Stimulated activated naive CD4-positive, alpha-beta T cell treated with Interleukin-2 at 50 U/mL for 16 hours (primary cell): ENCODE results near the gene TMIGD2.

Experiments
- DNase-seq: peaks from one replicate; lab custom pipeline; 2025; lab: John Stamatoyannopoulos, UW

Gene TMIGD2

DNA sequence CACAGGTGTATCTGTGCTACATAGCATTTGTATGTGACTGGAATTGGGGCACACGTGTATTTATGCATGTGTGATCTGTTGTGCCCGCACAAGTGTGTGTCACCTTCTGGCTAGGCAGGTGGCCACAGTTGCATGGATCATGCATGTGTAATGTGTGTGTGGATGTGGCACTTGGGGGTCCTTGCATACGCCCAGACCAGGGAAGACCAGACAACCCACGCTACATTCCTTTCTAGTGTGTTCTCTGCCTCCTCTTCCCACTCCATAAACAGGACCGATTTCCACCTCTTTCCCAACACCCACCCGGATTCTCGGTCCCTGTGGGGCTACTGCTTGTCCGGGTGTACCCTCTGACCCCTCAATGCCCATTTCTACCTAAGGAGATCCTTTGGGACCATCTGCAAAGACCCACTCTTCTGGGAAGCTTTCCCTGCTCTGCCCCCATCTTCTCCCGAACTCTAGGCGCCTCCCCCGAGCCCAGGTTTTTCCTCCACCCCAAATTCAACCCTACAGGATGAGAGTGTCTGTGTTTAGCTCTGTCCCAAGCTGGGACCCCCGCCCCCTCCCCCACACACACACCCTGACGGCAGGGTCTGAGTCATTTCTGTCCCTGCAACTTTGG lies 24.1 kb upstream of the TMIGD2 start:
- DNase-seq: no peak

DNA sequence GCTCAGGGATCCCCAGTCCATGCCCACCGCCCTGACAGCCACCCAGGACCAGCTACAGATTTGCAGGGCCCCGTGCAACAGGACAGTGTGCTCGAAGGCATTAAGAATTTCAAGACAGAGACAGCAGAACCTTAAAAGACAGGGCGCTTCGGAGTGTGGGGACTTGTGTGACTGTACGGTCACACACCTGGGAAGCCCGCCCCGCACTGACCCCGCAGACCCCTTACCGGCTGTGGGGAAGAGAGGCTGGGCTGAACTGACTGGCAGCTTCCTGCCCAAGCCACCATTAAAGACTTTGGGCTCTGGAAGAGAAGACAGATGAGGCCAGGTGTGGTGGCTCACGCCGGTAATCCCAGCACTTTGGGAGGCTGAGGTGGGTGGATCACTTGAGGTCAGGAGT lies 22.0 kb upstream of the TMIGD2 start:
- no peak for DNase-seq

DNA sequence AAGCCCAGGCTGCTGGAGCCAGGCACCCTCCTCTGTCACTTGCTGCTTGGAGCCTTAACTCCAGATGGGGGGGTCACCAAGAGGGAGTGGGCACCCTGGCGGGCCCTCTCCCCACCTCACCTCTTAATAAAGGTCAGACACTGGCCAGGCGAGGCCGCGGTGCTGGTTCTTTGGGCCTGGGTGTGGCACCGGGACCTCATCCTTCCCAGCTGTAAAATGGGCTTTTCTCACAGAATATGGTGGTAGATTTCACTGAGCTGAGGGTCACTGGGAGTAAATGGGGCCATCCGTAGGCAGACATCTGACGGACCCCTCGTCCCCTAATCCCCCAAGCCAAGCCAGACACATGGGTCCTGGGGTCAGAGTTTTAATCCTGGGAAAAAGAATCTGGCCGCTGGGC lies 21.5 kb upstream of the TMIGD2 start:
- DNase-seq: no peak

DNA sequence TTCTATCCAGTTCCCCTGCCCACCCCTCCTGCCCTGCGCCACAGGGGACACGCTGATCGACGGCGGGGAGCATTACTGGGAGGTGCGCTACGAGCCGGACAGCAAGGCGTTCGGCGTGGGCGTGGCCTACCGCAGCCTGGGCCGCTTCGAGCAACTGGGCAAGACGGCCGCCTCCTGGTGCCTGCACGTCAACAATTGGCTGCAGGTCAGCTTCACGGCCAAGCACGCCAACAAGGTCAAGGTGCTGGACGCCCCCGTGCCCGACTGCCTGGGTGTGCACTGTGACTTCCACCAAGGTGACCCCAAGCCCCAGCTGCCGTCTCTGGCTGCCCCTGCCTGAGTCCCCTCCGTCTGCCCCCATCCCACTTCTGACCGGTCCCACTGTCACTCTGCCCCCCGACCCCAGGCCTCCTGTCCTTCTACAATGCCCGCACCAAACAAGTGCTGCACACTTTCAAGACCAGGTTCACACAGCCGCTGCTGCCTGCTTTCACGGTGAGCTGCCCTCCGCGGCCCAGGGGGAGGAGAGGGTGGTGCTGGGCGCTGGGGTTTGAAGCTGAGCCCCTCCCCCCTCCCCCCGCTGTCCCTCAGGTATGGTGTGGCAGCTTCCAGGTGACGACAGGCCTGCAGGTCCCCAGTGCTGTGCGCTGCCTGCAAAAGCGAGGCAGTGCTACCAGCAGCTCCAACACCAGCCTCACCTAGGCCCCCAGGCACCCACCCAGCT lies 20.9 kb upstream of the TMIGD2 start:
- no peak for DNase-seq

DNA sequence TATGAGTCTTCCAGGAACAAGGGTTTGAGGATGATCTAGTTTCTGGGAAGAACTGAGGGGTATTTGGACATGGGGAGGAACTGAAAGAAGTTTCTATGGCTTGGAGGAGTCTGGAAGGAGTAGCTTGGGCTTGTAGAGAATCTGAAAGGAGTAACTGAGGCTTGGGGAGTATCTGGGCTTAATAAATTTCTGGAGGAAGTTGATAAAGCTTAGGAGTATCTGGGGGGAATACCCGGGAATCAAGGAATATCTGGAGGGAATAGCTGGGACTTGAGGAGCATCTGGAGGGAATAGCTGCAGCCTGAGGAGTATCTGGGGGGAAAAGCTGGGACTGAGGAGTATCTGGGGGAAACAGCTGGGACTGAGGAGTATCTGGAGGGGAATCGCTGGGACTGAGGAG lies 18.2 kb upstream of the TMIGD2 start:
- no peak for DNase-seq

DNA sequence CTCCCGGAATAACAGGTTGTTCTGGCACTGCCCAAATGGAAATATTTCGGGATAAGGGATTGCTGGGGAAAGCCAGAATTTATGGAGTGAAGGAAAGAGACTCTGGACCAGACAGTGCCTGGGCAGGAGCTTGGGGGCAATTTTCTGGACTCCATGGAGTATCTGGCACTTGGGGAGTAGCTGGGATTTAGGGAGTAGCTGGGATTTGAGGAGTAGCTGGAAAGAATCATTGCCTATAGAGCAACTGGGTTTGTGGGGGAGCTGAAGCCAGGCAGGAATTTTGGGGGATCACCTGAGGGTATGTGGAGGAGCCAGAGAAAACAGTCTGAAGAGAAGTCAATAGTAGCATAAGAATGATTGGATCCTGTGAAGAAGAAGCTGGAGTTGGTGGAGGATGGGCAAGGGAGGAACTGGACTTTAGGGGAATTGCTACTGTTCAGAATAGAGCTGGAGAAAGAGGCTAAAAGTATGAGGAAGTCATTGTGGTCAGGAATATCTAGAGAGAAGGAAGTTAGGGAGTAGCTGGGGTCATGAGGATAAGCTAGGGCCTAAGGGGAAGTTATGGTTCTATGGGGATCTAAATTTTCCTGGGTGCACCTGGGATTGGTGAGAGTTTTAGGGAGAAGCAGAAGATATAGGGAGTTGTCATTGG lies 17.0 kb upstream of the TMIGD2 start:
- DNase-seq: no peak

DNA sequence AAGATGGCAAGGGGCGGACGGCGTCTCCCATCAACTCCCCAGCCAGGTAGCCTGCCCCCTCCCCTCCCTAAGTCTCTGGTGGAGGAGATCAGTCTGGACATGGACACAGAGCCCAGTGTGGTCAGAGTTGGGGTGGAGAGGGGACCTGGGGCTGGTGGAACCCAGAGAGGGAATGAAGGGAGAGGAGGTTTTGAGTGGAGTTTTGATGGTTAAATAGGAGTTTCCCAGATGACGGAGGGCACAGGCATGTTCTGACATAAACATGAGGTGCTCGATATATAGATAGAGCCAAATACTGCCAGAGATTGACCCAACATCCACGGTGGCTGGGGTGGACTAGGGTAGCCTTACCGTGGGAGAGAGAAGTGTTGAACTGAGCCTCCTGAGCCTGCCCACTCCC lies 16.3 kb upstream of the TMIGD2 start:
- no peak for DNase-seq

DNA sequence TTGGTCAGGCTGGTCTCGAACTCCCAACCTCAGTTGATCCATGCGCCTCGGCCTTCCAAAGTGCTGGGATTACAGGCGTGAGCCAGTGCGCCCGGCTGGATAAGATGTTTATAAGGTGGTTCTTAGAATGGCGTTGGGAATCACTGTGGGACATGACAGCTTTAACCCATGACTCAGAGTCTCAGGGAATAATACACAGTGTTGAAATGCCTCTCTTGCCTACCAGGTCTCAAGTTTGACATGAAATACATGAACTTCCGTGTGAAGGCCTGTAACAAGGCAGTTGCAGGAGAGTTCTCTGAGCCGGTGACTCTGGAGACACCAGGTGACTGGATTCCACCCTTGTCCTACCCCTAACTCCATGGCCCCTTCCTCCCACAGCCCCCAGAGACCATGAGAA lies 14.8 kb upstream of the TMIGD2 start:
- DNase-seq: no peak

DNA sequence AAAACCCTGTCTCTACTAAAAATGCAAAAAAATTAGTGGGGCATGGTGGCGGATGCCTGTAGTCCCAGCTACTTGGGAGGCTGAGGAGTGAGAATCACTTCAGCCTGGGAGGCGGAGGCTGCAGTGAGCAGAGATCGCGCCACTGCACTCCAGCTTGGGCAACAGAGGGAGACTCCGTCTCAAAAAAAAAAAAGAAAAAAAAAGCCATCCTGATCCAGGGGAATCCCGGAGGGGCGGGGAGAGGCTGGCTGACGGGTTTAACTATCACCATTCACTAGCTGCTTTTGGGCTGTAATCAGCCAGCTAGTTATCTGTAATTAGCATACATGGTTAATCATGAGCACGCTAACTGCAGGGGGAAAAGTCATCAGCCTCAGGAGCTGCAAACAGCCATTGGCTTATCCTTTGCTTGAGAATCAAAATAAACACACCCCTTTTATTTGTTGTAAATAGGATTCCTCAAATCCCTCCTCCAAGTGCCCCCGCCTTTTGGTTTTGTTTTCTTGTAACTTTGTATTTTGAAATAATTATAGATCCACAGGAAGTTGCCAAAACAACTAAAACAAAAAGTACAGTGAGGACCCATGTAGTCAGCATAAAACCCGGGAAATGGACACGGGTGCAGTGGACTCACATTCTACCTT lies 11.8 kb upstream of the TMIGD2 start:
- DNase-seq: no peak

DNA sequence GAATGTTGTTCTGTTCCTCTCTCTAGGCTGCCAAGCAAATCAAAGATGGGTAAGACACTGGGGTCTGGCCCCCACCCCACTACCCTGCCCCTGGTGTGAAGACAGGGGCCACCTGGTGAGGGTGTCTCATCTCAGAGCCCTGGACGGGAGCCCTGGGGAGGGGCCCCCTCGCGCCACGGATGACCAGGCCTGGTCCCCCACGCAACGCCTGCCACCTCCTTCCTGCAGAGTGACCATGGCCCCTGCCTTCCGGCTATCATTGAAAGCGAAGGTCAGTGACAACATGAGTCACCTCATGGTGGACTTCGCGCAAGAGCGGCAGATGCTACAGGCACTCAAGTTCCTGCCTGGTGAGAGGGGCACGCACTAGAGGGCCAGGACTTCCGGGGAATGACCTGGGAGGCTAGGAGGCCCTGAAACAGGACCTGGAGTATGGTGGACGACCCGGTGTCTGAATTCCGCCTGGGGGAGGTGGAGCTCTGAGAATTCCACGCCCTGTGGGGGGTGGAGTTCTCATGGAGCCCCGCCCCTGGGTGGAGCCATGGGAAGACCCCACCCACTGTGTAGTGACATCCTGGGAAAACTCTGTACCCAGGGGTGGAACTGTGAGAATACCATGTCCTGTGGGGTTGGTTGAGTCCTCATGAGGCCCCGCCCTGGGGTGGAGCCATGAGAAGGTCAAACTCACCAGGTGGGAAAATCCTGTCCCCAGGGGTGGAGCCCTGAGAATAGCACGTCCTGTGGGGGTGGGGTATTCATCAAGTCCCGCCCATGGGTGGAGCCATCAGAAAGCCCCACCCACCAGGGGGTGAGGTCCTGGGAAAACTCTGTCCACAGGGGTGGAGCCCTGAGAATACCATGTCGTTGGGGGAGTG lies 8.3 kb upstream of the TMIGD2 start:
- DNase-seq: no peak

DNA sequence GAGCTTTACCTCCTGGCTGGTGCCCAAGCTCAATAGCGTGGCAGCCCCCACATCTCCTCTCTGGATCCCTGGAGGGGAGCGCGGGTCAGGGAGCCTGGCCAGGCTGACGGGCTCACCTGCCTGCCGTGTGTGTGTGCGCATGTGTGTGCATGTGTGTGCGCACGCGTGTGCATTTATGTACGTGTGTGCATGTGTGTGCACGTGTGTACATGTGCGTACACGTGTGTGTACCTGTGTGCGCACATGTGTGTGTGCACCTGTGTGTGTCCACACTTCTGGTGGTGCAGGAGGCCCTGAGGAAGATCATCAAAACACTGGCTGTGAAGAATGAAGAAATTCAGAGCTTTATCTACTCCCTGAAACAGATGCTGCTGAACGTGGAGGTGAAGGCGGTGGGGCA lies 3.5 kb upstream of the TMIGD2 start:
- no peak for DNase-seq

DNA sequence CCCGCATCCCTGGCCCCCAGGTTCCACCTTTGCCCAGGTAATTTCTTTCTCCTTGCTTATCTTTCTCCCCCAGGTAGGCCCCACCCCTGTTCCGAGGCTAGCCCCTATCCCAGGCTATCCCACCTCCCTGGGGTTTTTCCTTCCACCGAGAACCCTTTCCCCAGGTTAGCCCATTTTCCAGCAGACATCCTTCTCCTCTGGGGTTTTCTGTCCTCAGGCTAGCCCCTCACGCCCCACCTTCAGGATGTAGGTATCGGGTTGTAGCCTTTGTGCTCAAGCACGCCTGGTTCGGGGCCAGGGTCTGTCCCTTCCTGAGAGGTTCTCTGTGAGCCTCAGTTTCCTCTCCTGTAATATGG lies 3.0 kb upstream of the TMIGD2 start:
- no peak for DNase-seq

DNA sequence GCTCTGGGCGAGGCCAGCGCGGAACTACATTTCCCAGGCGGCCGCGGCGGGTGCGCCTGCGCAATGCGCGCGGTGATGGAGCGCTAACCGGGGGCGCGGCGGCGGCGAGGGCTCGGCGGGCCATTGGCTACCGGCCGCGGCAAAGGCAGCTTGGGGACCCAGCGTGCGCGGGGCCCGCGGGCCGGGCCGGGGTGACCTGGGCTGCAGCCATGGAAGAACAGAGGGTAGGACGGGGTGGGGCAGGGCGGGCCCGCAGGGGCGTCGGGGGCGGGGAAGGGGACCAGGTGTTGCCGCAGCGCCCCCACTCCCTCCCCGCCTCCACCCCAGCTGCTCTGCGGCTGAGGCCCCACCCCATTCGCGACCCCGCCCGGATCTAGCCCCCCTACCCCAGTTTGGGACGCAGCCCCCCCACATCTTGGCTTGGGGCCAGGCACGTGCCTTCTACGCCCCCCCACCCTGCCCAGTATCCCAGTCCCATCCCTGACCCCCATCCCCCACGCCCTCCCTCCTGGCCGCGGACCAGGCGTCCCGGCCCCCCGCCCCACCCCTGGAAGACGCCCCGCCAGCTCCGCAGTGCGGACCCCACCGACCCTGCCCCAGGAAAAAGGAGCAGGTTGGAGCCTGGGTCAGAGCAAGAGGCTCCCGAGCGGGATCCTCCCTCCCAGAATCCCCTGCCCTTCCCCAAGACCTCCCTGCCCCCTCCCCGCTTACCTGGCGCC lies 2.5 kb upstream of the TMIGD2 start, which contains the start of gene FSD1:
TSS of gene FSD1 (plus strand) at position 61 of the 719 bp plus-strand sequence. CDS start at position 210, 149 bp downstream.
- DNase-seq: peak; percentile 39

DNA sequence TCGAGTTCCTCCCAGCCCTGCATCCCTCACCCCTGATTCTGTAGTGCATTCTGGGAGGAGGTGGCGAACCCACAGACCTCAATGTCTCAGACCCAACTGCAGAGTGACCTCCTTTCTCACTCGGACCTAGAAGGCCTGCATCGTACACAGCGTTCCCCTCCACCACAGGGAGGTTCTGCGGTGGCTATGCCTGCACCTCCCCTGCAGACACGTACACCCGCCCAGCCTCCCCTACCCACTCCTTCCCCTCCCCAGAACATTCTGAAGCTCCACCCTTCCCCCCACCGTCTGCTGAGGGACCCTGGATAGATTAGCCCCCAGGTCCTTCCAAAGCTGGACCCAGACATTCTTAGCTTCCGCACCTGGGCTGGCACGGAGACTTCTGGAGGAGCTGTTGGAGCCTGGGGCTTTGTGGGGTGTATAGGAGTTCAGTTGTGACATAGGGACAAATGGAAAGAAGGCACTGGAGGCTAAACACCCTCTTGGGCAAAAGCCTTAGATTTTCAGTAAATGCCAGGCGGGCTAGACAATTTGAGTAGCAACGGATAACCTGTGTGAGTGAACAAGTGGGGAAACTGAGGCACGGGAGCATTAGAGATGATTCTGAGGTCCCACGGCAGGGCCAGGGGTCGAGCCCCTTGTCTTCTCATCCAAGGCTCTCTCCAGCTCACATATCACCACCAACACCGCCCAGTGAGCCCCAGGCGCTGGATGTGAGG lies 1.8 kb upstream of the TMIGD2 start:
- DNase-seq: no peak

DNA sequence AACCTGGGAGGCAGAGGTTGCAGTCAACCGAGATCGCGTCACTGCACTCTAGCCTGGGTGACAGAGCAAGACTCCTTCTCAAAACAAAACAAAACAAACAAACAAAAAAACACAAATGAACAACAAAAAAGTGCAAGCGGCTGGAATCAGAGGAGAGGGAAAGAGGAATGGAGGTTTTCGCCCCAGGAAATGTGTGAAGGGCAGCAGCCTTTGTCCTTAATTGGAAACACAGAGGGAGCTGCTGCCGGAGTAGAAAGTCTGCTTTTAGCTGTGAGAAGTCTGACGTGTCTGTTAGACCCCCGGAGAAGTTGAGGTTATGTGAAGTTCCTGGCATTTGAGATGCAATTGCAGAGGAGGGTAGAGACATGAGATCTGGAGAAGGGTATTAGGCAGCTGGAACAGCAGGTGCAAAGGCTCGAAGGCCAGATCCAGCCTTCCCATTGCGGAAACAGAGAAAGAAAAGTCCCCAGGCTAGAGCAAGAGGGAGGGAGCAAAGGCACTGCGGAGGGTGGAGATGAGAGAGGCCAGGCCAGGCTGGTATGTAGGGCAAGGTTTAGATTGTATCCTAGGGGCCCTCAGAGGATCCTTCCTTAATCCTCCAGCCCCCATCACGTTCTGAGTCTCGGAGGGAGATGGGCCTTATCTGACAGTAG lies 473 bp downstream of the TMIGD2 start:
- DNase-seq: no peak

DNA sequence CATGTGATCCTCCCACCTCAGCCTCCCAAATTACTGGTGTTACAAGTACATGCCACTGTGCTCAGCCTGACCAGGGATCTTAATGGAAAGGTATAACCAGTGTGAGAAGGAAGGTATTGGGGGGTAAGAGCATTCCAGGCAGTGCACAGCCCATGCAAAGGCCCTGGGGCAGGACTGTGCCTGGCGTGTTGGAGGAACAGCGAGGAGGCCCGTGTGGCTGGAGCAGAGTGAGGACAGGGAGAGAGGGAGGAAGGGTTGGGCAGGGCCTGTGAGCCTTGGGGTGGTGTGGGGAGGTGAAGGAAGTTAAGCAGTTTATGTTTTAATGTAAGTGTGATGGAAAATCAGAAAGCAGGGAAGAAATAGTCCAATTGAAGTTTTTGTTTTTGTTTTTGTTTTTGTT lies 1.6 kb downstream of the TMIGD2 start:
- DNase-seq: no peak

DNA sequence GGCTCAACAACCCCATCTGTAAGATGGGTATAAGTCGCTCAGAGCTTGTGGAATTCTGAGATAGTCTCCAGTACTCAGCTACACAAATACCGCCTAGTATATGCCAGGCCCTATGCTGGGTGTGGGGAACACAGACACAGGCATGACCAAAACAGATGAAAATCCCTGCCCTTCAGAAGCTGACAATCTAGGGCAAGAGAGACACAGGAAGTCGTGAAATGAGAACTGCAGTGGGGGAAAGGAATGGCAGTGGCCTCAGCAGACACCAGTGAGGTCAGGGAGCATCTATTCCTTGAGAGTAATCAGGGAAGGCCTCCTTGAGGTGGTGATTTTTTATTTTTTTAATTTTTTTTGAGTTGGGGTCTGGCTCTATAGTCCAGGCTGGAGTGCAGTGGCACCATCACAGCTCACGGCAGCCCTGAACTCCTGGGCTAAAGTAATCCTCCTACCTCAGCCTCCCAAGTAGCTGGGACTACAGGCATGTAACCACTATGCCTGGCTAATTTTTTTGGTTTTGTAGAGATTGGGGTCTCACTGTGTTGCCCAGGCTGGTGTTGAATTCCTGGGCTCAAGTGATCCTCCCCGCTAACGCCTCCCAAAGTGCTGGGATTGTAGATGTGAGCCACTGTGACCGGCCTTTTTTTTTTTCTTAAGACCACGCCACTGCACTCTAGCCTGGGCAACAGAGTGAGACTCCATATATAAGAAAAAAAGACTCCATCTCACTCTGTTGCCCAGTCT lies 3.2 kb downstream of the TMIGD2 start:
- DNase-seq: no peak

DNA sequence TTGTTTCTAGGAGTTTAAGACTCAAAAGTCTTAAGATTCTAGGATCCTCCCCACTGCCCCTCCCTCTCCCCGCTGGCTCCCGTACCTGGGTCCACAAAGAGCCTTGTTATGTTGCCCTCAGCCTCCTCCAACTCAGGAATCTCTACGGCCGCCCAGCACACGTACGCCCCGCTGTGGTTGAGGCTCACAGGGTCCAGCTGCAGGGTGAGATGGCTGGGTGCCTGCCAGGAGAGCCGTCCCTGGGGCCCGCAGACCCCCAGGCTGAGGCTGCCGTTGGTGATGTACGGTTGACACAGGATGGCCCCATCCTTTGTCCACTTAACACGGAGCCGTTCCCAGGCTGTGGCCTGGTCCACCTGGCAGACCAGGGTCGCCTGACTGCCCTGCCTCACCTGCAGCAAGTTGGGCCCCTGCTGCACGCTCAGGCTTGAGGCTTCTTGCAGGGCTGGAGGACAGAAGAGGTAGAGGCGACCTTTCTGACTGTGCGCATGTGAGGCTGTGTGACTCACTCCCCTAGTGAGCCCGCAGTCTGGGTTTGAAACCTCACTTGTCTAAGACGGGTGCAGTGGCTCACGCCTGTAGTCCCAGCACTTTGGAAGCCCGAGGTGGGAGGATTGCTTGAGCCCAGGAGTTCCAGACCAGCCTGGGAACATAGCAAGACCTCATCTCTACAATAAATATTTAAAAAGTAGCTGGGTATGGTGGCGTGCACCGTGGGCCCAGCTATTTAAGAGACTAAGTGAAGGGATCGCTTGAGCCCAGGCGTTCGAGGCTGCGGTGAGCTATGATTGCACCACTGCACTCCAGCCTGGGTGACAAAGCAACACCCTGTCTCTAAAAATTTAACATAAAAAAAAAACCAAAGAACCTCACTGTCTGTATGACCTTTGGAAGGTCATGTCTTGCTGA lies 4.0 kb downstream of the TMIGD2 start:
- DNase-seq: no peak
